T-helper 22 cell (primary cell): ENCODE results near the gene VMP1.
"Not testable (repeated sequence)": the region's sequence is repeated elsewhere in the genome, so short reads cannot be mapped to it uniquely, and the experiment has no call there.

Experiments used
- DNase-seq: peaks from one replicate; pipeline ENCODE4 v3.0.0-alpha.2; 2020; ENCODE audit warnings: low read depth

VMP1 gene

DNA sequence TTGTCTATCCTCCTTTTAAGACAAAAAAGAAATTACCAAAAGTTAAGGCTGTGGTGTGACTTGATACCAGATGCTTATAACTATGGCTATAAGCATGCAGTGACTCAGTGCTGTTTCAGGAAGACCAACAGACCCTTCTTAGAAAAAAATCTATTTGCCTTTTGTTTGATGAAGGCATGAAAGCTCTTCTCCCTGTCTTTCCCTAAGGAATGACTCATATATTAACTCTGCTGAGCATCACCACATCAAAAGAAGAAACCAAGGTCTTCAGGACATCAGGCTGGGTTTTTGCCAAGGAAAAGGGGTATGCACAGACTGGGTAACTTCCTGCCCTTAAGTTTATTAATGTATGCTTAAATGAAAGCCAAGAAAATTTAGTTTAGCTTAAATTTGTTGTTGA is 47.1 kb downstream of the VMP1 start:
- DNase-seq, result peak; percentile 8

- not testable (repeated sequence) for DNase-seq
Observed at GRCh38 chr17:59755069-59755468, 47.6 kb downstream of the VMP1 start.

DNA sequence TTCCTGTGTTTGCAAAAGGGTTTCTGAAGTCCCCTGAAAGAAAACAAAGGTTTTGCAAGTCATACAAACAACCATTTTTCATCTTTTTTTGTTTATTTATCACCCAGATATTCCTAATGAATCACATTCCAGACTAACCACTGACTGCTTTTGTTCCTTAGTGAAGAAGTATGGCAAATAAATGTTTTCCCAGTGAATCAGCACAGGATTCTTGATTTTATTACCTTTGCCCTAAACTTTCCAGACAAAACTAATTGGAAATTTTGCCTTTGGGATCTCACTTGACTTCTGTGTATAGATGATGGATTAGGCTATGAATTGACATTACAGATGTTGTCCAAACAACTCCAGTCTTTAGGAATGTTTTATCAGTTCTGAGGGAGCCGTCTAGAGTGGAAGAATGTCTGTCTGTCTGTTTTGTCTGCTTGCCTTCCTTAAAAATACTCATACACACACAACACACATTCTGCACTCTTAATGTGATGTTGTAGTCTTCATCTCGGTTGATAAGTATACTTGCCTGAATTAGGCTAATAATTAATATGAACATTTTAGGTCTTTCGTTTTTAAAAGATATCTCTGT is 48.9 kb downstream of the VMP1 start:
- DNase-seq, result no peak

GRCh38 chr17:59757043-59757442 is 49.6 kb downstream of the VMP1 start:
- DNase-seq, result no peak

GRCh38 chr17:59757470-59757869 is 50.0 kb downstream of the VMP1 start:
- no peak for DNase-seq

DNA sequence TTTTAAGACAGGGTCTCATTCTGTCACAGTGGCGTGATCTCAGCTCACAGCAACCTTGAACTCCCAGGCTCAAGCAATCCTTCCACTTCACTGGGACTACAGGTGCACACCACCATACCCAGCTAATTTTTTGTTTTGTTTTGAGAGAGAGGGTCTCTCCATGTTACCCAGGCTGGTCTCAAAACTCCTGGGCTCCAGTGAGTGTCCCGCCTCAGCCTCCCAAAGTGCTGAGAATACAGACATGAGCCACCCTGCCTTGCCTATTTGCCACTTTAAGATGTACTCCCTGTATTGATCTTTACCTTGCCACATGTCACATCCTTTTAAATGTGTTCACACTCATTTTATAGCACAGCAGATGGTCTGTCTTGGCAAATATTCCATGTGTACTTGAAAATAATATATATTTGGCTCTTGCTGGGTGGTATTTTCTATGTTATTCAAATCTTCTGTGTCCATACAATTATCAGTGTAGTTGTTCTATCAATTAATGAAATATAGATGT is 50.5 kb downstream of the VMP1 start:
- no peak for DNase-seq

- not testable (repeated sequence) for DNase-seq
Observed at GRCh38 chr17:59758998-59759651, 51.7 kb downstream of the VMP1 start.

GRCh38 chr17:59760160-59760559 is 52.7 kb downstream of the VMP1 start:
- DNase-seq, result no peak

DNA sequence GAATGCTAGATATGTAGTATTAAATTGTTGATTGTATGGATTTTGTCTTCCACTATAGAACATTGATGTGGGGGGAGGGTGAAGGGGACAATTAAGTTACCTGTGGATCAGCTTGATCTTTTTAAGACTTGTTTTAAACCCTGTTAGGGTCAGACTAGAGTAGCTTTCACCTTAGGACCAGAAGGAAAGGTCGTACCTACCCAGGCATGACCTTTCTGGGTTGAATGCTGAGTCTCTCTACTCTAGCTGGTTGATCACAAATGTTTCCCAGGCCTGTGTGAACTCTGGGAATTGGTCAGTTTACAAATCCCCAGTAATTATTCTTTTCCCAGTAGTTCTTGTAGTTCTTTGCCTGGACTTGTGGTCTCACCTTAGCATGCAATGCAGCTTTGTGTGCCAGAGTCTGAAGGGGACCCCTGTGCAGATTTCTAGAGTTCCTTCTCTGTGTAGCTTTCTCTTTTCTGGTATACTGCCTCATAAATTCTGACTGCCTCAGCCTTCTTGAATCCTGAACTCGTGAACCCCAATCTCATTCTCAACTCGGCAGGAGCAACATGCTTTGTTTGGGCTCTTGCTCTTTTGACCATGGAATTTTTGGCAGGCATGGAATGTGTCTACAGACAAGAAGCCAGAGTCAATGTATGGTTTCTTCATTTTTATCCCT is 54.1 kb downstream of the VMP1 start:
- DNase-seq, result no peak

DNA sequence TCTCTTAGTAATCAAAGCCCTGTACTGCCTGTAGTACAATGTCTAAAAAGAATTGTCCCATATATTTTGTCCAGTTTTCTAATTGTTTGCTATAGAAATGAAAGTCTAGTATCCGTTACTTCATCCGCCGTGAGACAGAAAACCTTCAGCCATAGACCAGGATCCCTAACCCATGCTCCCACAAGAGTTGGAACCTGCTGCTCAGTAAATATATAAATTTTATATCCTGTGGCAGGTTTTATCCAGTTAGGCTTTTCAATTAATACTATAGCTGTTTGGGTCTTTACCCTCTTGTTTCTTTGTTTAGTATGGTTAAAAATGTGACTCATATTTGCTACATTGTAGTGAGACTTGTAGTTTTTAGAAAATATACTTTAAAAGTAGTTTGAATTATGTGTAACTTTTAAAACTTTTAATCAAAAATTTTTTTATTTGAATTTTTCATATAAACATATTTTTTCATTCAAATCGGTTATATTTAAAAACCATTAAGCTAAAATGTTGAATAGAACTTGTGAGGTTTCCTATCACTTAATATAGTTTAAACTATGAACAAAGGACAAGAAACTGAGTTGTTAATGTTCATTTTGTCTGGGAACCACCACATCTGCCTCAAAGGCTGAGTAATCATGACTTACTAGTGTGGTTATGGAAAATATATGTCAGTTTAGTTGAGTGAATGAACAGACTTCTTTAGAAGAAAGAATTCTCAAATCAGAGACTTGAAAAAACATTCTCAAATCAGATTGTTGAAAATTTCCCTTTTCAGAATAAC is 54.8 kb downstream of the VMP1 start:
- no peak for DNase-seq

- no peak for DNase-seq
Observed at GRCh38 chr17:59762824-59763374, 55.4 kb downstream of the VMP1 start.

DNA sequence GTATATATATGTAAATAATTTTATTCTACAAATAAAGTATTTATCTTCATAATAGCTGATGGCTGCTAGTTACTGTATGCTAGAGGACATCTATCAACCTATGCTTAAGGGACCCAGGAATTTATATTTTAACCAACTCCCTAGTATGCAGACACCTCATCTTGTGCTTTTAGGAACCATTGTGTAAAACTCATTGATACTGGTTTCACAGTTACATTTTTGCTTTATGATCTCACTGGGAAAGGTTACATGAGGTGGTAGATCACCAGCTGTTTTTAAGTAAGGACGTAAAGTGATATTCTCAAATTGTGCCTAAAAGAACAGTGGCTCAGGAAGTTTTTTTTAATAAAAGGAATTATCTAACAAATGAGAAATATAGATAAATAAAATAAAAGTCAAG is 56.4 kb downstream of the VMP1 start:
- DNase-seq, result no peak

GRCh38 chr17:59764292-59764741 is 56.9 kb downstream of the VMP1 start:
- DNase-seq, result no peak

DNA sequence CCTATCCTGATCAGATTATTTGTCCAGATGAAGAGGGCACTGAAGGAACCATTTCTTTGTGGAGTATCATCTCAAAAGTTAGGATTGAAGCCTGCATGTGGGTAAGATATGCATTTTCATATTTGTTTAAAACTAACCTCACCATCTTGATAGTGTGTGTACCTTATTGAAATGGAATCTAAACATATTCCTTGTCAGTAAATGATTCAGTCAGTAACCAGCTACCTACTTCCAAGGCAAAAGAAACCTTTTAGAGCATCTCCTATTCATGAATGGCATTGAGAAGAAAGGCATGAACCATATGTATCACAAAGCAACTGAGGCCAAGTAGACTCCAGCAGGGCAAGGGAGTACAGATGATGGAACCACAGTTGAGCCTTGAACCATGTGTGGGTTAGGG is 57.6 kb downstream of the VMP1 start:
- no peak for DNase-seq

GRCh38 chr17:59766491-59766890 is 59.0 kb downstream of the VMP1 start:
- no peak for DNase-seq

DNA sequence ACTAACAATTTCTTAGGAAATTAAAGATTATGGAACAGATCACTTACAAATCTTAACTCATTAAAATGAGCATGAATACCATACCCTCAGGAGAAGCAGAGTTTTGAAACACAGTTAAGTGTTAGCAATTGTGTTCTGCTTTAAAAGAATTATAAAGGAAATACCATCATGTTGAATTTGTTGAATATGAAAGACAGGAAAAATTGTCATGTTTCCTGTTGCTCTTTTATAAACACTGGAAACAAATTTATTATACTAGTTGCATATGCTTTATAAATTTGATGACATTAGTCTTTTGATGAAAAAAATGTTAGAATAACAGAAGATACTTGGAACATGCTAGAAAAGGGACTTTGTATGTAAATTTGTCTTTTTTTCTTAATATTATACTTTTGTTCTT is 59.7 kb downstream of the VMP1 start:
- DNase-seq, result no peak

DNA sequence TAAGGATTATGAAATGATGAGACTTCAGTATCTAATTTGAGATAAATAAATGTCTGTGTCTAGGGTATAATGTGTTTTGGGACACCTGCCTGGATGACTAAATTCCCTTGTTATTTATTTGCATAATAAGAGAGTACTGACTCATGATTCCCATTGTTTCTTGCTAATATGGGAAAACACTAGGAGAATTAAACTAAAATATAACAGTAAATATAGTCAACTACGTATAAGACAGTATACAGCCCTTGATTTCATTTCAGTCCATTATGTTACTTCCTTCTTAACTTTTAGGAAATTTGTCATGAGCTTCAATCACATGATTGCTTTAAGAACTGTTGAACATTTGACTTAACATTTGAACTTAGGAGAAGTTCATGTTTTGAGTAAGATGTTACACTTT is 62.4 kb downstream of the VMP1 start:
- DNase-seq, result no peak

DNA sequence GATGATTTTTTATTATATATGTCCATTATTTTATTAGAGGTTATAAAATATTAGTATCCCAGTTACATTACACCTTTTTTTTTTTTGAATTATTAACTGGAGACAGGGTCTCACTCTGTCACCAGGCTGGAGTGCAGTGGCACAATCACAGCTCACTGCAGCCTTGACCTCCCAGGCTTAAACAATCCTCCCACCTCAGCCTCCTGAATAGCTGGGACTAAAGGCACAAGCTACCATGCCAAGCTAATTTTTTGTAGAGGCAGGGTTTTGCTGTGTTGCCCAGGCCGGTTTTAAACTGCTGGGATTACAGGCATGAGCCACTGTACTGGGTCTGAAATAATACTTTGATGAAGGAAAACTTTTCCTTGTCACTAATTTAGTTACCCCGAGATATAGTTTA is 63.6 kb downstream of the VMP1 start:
- DNase-seq, result no peak

DNA sequence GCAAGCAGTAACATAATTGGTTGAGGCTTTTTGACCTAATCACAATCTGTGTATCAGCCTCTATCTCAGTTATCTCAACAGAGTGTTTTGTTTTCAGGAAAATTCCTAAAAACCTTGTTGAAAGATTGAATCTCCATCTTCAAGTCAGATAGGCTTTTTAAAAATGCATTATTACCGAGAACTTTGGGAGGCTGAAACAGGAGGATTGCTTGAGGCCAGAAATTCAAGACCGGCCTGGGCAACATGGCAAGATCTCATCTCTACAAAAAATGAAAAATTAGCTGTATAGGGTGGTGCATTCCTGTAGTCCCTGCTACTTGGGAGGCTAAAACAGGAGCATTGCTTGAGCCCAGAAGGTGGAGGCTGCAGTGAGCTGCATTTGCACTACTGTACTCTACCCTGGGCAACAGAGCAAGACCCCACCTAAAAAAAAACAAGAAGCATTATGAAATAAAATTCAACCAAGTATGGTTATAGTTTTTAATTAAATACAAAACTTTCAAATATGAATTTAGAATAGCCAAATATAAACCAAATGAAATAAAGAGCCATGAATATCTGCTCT is 68.4 kb downstream of the VMP1 start:
- no peak for DNase-seq

DNA sequence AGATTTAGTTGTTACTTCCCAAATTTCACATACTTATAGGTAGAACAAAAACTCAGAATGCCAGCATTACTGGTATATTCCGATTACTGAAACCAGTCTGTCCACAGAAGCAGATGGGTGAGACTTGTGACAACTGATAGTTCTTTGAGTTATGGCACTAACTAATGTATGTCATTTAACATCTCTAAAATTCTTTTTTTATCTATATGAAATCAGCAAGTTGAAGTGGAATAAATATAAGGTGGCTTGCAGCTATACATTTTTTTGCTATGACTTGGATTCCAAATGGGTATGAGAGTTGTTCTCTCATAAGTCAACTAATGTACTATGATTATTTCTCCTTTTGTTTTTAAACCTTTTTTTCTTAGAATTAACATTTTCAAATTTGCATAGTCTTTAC is 69.1 kb downstream of the VMP1 start:
- no peak for DNase-seq

DNA sequence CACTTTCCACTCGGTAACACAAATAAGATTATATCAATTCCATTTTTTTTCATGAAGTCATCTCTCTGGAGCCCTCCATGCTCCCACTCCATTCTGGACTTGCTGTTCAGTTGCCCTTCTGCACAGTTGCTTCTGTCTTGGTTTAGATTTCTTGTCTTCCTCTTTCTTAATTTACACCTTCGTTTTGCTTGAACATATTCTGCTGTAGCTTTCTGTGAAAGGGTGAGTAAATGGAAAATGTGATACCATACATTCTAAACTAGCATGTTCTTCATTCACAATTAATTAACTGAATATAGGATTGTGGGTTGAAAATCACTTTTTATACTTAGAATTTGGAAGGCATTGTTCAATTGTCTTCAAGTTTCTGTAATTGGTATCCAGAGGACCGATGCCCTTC is 69.6 kb downstream of the VMP1 start:
- DNase-seq, result no peak

DNA sequence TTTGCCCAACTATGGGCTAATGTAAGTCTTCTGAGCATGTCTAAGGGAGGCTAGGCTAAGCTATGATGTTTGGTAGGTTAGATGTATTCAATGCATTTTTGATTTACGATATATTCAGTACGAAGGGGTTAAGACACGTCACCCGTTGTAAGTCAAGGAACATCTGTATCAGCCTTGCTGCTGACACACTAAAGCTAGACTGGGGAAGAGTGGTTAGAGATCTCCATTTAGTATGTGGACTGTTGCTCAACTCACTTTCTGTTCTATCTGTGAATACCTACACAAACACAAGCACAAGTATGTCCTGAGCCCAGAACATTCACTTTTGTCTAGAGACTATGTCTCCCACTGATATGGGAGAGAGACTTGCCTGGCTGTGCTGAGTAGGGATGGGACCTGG is 71.5 kb downstream of the VMP1 start:
- no peak for DNase-seq
